ENCODE measurements around the gene NKX3-2.

NKX3-2 gene

DNA sequence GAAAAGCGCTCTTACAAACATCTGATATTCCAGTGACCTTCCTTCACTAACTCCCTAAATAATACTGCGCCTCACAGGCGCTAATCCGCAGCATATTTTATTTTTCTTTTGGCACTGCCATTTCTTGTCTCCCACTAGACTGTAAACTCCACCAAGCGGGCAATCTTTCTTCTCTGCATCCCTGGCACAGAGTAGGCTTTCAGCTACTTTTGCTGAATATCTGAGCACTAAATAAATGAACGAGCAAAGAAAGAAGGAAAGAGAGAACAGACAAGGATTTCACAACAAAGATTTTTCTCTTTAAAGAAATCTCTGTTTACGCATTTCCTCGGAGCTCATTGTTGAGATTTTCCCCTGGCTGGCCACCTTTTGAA, 12.7 kb downstream of the NKX3-2 start:
- H3K4me3 ChIP-seq (ENCODE audit: low read depth, low read length): no peak overlapping the region
- TF ChIP-seq, protein P1, sequence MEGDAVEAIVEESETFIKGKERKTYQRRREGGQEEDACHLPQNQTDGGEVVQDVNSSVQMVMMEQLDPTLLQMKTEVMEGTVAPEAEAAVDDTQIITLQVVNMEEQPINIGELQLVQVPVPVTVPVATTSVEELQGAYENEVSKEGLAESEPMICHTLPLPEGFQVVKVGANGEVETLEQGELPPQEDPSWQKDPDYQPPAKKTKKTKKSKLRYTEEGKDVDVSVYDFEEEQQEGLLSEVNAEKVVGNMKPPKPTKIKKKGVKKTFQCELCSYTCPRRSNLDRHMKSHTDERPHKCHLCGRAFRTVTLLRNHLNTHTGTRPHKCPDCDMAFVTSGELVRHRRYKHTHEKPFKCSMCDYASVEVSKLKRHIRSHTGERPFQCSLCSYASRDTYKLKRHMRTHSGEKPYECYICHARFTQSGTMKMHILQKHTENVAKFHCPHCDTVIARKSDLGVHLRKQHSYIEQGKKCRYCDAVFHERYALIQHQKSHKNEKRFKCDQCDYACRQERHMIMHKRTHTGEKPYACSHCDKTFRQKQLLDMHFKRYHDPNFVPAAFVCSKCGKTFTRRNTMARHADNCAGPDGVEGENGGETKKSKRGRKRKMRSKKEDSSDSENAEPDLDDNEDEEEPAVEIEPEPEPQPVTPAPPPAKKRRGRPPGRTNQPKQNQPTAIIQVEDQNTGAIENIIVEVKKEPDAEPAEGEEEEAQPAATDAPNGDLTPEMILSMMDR (conservative IDR thresholded peaks at IDR 0.05; ENCODE audit: low read depth, low read length): no peak
- DNase-seq (ENCODE audit: low read depth): no peak

DNA sequence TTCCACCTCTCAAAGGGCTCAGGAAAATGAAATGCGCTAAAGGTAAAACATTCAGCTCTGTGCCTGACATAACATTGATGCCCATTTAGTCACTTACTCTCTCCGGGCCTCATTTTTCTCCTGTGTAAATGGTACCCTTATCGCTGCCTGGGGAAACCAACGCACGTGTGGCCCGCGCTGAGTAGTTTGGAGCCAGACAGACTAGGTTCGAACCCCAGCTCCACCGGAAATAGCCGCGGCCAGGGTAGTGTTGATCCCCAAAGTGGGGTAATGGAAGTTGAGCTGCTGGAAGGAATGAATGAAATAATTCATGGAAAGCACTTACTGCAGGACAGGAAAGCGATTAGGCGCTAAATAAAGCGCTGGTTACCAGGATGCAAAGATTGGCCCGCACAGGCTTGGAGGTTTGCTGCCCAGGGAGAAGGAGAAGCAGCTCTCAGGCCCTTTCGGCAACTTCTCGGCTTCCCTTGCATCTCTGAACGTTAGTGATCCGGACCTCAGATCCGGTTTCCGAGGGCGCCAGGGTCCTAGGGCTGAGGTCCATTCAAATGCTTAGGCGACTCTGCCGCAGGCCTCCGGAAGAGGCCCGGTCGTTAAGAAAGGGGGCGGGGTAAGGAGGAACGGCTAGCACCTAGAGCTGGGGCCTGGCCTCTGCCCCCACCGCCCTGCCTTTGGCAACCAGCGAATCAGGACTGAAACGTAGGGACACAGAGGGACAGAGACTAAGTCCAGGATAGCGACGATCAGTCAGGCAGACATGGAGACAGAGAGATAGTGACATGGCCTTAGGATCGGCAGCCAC, 13.3 kb downstream of the NKX3-2 start:
- no peak for DNase-seq (ENCODE audit: low read depth)
- no peak overlapping the region for H3K4me3 ChIP-seq (ENCODE audit: low read depth, low read length)
- TF ChIP-seq, protein P1 (conservative IDR thresholded peaks at IDR 0.05; ENCODE audit: low read depth, low read length): no peak

DNA sequence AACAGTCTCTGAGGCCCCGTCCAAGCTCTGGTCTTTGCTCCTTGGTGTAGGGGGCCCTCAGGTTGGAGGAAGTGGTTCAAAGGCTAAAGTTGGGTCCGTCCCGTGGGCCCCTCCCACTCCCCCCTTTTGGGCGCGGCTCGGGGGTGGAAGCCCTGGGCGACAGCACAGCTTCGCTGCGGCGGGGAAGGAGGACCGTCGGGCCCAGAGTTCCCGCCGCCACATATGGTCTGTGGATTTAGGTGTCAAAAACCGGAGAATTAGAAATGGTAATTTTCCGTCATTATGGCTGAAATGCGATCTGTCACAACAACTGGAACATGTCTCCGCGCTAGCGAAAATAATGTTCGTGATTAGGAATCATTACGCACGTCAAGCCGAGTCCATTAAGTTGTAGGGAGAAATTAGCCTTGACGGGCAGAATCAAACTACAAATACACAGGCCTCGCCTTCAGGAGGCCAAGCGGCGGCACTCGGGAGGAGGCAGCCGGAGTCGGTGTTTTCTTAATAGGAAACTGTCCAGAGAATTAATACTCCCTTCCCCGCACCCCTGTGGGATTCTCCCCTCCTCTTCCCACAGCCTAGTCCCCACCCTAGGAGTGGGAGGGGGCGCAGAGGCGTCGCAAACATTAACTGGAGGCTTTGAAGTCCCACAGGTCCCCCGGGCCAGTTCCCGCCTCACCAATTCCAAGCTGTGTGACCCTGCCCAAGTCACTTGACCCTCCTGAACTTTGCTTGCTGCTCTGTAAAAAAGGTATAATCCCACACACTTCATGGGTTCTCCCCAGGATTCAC, 15.0 kb downstream of the NKX3-2 start:
- TF ChIP-seq, protein P1 (conservative IDR thresholded peaks at IDR 0.05; ENCODE audit: low read depth, low read length): no peak
- DNase-seq (ENCODE audit: low read depth): no peak
- no peak overlapping the region for H3K4me3 ChIP-seq (ENCODE audit: low read depth, low read length)

DNA sequence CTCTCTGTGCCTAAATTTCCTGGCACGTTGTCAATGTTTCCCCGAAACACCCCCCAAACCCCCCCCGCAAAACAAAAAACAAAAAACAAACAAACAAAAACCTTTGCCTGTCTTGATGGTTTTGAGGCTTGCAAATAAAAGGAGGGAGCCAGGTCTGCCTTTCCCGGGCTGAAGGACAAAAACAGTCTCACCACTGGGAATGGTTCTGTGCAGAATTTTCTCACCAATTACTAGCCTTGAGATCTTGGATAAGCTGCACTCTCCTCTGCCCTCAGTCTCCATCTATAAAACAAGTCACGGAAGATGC, 15.5 kb downstream of the NKX3-2 start:
- DNase-seq (ENCODE audit: low read depth): no peak
- TF ChIP-seq, protein P1 (conservative IDR thresholded peaks at IDR 0.05; ENCODE audit: low read depth, low read length): no peak
- no peak overlapping the region for H3K4me3 ChIP-seq (ENCODE audit: low read depth, low read length)

DNA sequence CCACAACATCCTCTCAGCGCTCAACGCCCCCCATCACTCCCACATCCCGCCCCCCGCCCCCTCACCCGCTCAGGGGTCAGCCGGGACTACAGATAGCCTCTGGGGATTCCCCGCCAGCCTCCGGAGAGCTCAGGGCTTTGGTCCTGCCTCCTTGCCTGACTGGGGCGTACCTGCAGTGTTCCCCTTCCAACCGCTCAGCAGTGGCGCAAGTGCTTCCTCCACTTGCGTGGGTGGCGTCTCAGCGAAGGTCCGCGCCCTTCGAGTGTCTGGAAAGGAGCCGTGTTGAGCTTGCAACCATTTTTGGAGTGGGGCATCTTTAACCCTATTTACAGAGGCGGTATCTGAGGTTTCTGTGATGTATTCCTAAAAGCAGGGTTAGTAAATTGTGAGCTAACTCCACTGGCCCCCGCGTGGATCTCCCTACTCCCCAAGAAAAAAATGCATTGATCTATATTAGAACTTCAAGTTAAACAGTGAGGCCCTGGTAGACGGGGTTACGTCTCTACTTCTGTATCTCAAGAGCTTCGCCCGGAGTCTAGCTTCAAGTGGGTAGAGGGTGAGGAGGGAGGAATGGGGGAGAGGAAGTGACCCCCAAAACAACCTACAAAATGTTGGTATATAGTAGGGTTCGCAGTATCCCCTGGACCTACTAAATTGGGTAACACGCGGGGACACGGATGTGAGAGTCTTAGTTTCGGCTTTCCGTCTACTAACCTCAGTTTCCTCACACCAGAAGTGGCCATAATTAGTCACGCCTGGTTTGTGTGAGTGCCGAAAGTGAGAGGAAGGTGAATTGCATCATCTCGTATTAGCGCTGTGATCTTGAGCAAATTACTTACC, 16.1 kb downstream of the NKX3-2 start:
- DNase-seq (ENCODE audit: low read depth): no peak
- H3K4me3 ChIP-seq (ENCODE audit: low read depth, low read length): no peak overlapping the region
- TF ChIP-seq, protein P1 (conservative IDR thresholded peaks at IDR 0.05; ENCODE audit: low read depth, low read length): no peak

DNA sequence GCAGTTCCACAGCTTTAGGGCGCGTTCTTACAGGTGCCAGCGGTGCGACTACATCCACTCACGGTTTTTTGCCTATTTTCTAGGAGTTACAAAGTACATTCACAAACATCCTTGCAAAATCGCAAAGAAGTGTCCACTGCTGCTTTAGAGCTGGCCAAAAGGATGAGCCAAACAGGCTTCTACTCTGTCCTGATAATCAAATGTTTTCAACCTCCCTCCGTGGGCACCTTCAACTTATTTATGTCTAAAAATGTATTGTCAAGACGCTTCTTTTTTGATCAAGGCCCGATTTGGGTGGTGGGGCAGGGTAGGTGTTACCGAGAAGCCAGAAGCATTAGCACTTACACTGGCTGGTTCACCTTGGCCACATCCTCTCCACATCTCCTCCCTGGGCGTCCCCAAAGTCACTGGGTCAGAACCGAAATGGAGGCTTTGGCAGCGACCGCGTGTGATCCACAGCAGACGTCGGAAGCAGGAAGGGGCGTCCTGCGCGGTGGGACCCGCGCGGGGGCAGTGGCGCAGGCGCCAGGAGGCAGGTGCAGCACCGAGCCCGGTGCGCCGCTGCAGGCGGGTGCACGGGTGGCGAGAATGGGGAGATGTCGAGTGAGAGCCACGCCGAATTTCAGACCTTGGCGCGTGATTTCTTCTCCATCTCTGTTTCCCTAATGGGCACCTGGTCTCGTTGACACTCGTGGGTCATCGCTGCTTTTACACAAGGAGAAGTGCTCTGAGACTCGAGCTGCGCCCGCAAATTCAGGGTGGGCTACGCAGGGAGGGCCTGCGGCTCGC, 16.9 kb downstream of the NKX3-2 start:
- DNase-seq (ENCODE audit: low read depth): no peak
- TF ChIP-seq, protein P1 (conservative IDR thresholded peaks at IDR 0.05; ENCODE audit: low read depth, low read length): no peak
- H3K4me3 ChIP-seq (ENCODE audit: low read depth, low read length): no peak overlapping the region
